ENCODE measurements around the gene PGK1. TPM values are rescaled to one million over a fixed set of nuclear protein-coding genes. Genes with fewer than 3 reads are reported as not detected.

Gene PGK1
- total RNA-seq, 1 donor from 2014 or later: 263 TPM

DNA sequence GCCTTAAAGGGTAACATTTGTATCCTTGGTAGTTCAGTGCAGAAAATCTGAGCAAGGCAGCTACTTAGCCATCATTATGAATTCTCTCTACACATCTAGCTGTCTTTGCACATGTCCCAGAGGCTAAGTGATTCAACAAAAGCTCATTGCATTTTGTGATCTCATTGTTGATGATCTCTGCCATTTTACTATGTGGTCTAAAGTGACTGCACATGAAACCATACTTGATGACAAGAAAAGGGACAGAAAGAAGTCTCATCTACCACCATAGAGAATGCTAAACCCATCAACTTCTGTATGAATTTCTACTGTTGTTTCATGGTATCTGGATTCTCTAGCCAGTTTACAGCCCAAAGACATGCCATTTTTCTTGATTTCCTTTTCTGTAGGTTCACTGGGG is 5.9 kb upstream of the PGK1 start:
- Mint-ChIP-seq H3K36me3 (ENCODE audit: unreplicated experiment) (no peaks in the 10 kb centered on the region), H3K9me3 (ENCODE audit: unreplicated experiment) (peaks cover 4% of the 10 kb centered on the region), H3K4me3 (ENCODE audit: unreplicated experiment) (no peak overlapping the region), H3K4me1 (ENCODE audit: low read depth, unreplicated experiment) (no peaks in the 10 kb centered on the region), H3K27ac (ENCODE audit: unreplicated experiment) (no peak overlapping the region), H3K27me3 (ENCODE audit: unreplicated experiment) (peaks cover 2% of the 10 kb centered on the region)
- TF ChIP-seq, protein P1, sequence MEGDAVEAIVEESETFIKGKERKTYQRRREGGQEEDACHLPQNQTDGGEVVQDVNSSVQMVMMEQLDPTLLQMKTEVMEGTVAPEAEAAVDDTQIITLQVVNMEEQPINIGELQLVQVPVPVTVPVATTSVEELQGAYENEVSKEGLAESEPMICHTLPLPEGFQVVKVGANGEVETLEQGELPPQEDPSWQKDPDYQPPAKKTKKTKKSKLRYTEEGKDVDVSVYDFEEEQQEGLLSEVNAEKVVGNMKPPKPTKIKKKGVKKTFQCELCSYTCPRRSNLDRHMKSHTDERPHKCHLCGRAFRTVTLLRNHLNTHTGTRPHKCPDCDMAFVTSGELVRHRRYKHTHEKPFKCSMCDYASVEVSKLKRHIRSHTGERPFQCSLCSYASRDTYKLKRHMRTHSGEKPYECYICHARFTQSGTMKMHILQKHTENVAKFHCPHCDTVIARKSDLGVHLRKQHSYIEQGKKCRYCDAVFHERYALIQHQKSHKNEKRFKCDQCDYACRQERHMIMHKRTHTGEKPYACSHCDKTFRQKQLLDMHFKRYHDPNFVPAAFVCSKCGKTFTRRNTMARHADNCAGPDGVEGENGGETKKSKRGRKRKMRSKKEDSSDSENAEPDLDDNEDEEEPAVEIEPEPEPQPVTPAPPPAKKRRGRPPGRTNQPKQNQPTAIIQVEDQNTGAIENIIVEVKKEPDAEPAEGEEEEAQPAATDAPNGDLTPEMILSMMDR (IDR thresholded peaks at IDR 0.05; ENCODE audit: partially characterized antibody, unreplicated experiment): no peak
- no peak for DNase-seq

DNA sequence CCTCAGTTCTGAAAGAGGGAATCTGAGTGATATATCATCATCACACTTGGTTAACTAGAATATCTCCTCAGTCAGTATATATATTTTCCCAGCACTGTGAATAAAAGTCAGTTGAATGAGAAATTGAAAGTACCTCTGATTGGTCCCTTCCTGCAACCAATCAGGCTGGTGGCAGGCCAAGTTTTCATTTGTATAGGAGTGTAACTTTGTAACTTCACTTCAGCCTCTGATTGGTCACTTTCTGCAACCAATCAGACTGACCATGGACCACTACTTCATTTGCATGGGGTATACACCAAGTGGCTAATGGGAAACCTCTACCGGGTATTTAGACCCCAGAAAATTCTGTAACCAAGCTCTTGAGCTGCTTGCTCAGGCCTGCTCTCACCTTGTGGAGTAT is 2.0 kb upstream of the PGK1 start:
- H3K4me1 Mint-ChIP-seq (ENCODE audit: low read depth, unreplicated experiment): peaks cover 10% of the 10 kb centered on the region
- no peak overlapping the region for H3K4me3 Mint-ChIP-seq (ENCODE audit: unreplicated experiment)
- peaks cover 2% of the 10 kb centered on the region for H3K27me3 Mint-ChIP-seq (ENCODE audit: unreplicated experiment)
- TF ChIP-seq, protein P1 (IDR thresholded peaks at IDR 0.05; ENCODE audit: partially characterized antibody, unreplicated experiment): no peak
- H3K36me3 Mint-ChIP-seq (ENCODE audit: unreplicated experiment): no peaks in the 10 kb centered on the region
- peaks cover 4% of the 10 kb centered on the region for H3K9me3 Mint-ChIP-seq (ENCODE audit: unreplicated experiment)
- no peak overlapping the region for H3K27ac Mint-ChIP-seq (ENCODE audit: unreplicated experiment)
- no peak for DNase-seq

DNA sequence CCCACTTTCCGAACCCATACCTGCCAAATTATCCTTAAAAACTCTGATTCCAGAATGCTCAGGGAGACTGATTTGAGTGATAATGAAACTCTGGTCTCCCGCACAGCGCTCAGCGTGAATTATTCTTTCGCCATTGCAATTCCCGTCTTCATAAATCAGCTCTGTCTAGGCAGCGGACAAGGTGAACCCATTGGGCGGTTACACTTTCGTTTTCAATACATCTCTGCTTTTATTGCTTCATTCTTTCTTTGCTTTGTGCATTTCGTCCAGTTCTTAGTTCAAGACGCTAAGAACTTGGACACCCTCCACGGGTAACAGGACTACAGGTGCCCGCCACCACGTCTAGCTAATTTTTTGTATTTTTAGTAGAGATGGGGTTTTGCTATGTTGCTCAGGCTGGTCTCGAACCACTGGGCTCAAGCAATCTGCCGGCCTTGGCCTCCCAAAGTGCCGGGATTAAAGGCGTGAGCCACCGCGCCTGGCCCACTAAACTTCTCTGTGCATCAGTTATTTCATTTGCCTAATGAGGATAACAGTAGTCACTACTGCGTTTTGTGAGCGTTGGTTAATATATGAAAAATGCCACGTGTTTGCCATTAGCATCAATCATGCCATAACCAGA is 936 bp upstream of the PGK1 start:
- peaks cover 4% of the 10 kb centered on the region for H3K27me3 Mint-ChIP-seq (ENCODE audit: unreplicated experiment)
- TF ChIP-seq, protein P1 (IDR thresholded peaks at IDR 0.05; ENCODE audit: partially characterized antibody, unreplicated experiment): no peak
- peaks cover 4% of the 10 kb centered on the region for H3K9me3 Mint-ChIP-seq (ENCODE audit: unreplicated experiment)
- no peak for DNase-seq
- H3K36me3 Mint-ChIP-seq (ENCODE audit: unreplicated experiment): no peaks in the 10 kb centered on the region
- H3K4me3 Mint-ChIP-seq (ENCODE audit: unreplicated experiment): peak overlapping the region; percentile 70
- peak overlapping the region; percentile 43 for H3K27ac Mint-ChIP-seq (ENCODE audit: unreplicated experiment)
- H3K4me1 Mint-ChIP-seq (ENCODE audit: low read depth, unreplicated experiment): peaks cover 17% of the 10 kb centered on the region

DNA sequence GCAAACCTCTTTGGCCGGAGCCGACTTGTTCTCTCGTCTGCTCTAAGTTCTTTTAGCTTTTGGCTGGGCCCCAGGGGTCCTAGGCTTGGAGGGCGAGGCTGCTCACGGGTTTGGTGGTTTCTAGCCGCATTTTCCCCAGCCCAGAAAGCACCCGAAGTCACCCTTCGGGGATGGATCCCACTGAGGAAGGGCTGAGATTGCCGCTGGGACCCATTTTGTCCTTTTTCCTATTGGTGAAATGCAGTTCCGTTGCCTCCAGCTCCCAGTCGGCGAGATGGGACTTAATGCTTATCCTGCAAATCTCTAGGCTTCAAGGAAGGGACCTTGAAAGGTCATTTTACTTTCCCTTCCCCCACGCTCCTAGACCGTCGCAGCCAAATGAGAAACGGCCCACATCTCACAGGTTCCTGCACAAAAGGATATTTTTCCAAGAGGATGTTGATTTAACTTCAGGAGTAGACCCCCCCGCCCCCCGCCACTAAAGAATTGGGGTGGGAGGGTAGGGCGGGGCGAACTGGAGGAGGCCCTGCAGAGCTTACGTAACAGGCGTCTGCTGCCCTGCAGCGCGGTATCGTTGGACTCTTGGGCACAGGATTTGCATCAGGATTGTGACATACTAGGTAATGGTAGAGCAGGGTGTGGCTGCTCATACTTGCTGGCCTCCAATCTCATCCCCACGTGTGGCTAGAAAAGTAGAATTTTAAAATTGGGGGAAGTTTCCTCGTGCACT is 564 bp downstream of the PGK1 start:
- Mint-ChIP-seq H3K36me3 (ENCODE audit: unreplicated experiment) (no peaks in the 10 kb centered on the region), H3K4me3 (ENCODE audit: unreplicated experiment) (peak overlapping the region; percentile 96), H3K9me3 (ENCODE audit: unreplicated experiment) (peaks cover 4% of the 10 kb centered on the region), H3K27ac (ENCODE audit: unreplicated experiment) (peak overlapping the region; percentile 82), H3K27me3 (ENCODE audit: unreplicated experiment) (peaks cover 4% of the 10 kb centered on the region), H3K4me1 (ENCODE audit: low read depth, unreplicated experiment) (peaks cover 18% of the 10 kb centered on the region)
- TF ChIP-seq, protein P1 (IDR thresholded peaks at IDR 0.05; ENCODE audit: partially characterized antibody, unreplicated experiment): no peak
- DNase-seq: peak; percentile 14

Data from glutamatergic neuron (in vitro differentiated cells).